ENCODE results near the gene REEP3. TPM values are rescaled to one million over a fixed set of nuclear protein-coding genes. Genes with fewer than 3 reads are reported as not detected.

Gene REEP3
- total and polyA plus RNA-seq, 7 experiments from 2014 or later = 1.6 to 21.6 (median 8.1) TPM

GRCh38 chr10:63670291-63670898, 149.2 kb downstream of the REEP3 start:
- no peak overlapping the region for H3K4me3 Mint-ChIP-seq
- intact Hi-C loops (cut with micrococcal nuclease) = no loop called here
- ATAC-seq (no peak), DNase-seq (no peak)
- H3K4me1 Mint-ChIP-seq = no peaks in the 10 kb centered on the region
- no peak overlapping the region for H3K27ac Mint-ChIP-seq
- Histone ChIP-seq H3K27me3 (ENCODE audit: control insufficient read depth in 2 of 2, insufficient read depth in 2 of 2, low read length in 2 of 2) (no peaks in the 10 kb centered on the region), H3K27ac (ENCODE audit: low read depth, low read length) (no peak overlapping the region), H3K4me1 (ENCODE audit: control insufficient read depth in 2 of 2, insufficient read depth in 2 of 2, low read length in 2 of 2) (no peaks in the 10 kb centered on the region), H3K36me3 (ENCODE audit: control insufficient read depth in 2 of 3, insufficient read depth in 3 of 3, low read length in 3 of 3) (no peaks in the 10 kb centered on the region), H3K4me3 (ENCODE audit: low read length) (no peak overlapping the region), H3K9me3 (ENCODE audit: control insufficient read depth in 2 of 3, low read length in 3 of 3) (no peaks in the 10 kb centered on the region)
- no peaks in the 10 kb centered on the region for H3K36me3 Mint-ChIP-seq
- H3K27me3 Mint-ChIP-seq = peaks cover 0 to 17% (median 0%) of the 10 kb centered on the region in 5 donors
- H3K9me3 Mint-ChIP-seq = no peaks in the 10 kb centered on the region
- ChIA-PET CTCF (no interaction called here), POLR2A (no interaction called here)

GRCh38 chr10:63671317-63671937, 150.2 kb downstream of the REEP3 start:
- no peaks in the 10 kb centered on the region for H3K36me3 Mint-ChIP-seq
- Histone ChIP-seq H3K4me1 (ENCODE audit: control insufficient read depth in 2 of 2, insufficient read depth in 2 of 2, low read length in 2 of 2) (no peaks in the 10 kb centered on the region), H3K9me3 (ENCODE audit: control insufficient read depth in 2 of 3, low read length in 3 of 3) (no peaks in the 10 kb centered on the region), H3K27ac (ENCODE audit: low read depth, low read length) (no peak overlapping the region), H3K36me3 (ENCODE audit: control insufficient read depth in 2 of 3, insufficient read depth in 3 of 3, low read length in 3 of 3) (no peaks in the 10 kb centered on the region), H3K27me3 (ENCODE audit: control insufficient read depth in 2 of 2, insufficient read depth in 2 of 2, low read length in 2 of 2) (no peaks in the 10 kb centered on the region), H3K4me3 (ENCODE audit: low read length) (no peak overlapping the region)
- H3K27me3 Mint-ChIP-seq = peaks cover 0 to 13% (median 0%) of the 10 kb centered on the region in 5 donors
- ChIA-PET CTCF (no interaction called here), POLR2A (interaction anchor here (0.5 kb wide), 1 partner anchor 410 kb away, joined by 3 read pairs; no protein-coding TSS in a partner anchor)
- no peaks in the 10 kb centered on the region for H3K4me1 Mint-ChIP-seq
- intact Hi-C loops (cut with micrococcal nuclease) = no loop called here
- no peak overlapping the region for H3K4me3 Mint-ChIP-seq
- H3K27ac Mint-ChIP-seq = no peak overlapping the region
- no peaks in the 10 kb centered on the region for H3K9me3 Mint-ChIP-seq
- DNase-seq = no peak
- no peak for ATAC-seq

GRCh38 chr10:63672491-63672890, 151.3 kb downstream of the REEP3 start:
- Mint-ChIP-seq H3K9me3 (no peaks in the 10 kb centered on the region), H3K4me3 (no peak overlapping the region), H3K27me3 (peaks cover 0 to 13% (median 0%) of the 10 kb centered on the region in 5 donors), H3K27ac (no peak overlapping the region), H3K4me1 (no peaks in the 10 kb centered on the region), H3K36me3 (no peaks in the 10 kb centered on the region)
- ChIA-PET CTCF (no interaction called here), POLR2A (no interaction called here)
- intact Hi-C loops (cut with micrococcal nuclease) = no loop called here
- Histone ChIP-seq H3K27ac (ENCODE audit: low read depth, low read length) (no peak overlapping the region), H3K4me1 (ENCODE audit: control insufficient read depth in 2 of 2, insufficient read depth in 2 of 2, low read length in 2 of 2) (no peaks in the 10 kb centered on the region), H3K4me3 (ENCODE audit: low read length) (no peak overlapping the region), H3K9me3 (ENCODE audit: control insufficient read depth in 2 of 3, low read length in 3 of 3) (no peaks in the 10 kb centered on the region), H3K27me3 (ENCODE audit: control insufficient read depth in 2 of 2, insufficient read depth in 2 of 2, low read length in 2 of 2) (no peaks in the 10 kb centered on the region), H3K36me3 (ENCODE audit: control insufficient read depth in 2 of 3, insufficient read depth in 3 of 3, low read length in 3 of 3) (no peaks in the 10 kb centered on the region)
- ATAC-seq = no peak
- DNase-seq = no peak

DNA sequence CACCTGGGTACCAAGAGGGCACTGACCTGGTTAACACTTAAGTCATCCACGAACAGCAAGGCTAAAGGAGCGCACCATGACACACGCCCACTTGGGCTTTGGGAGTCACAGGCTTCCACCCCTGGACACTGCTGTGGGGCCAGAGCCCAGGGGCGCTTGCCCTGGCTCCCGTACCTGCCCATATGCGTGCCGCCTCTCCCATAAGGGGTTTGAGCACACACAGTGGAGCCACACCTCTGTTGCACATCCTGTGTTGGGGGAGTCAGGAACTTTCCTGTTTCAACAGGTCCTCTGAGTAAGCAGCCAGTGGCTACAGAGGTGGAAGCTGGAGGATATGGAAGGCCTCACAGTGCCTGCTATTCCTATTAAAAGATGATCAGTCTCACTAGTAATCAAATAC, 152.0 kb downstream of the REEP3 start:
- no peaks in the 10 kb centered on the region for H3K4me1 Mint-ChIP-seq
- CTCF ChIA-PET = no interaction called here
- no peaks in the 10 kb centered on the region for H3K9me3 Mint-ChIP-seq
- Histone ChIP-seq H3K4me3 (ENCODE audit: low read length) (no peak overlapping the region), H3K9me3 (ENCODE audit: control insufficient read depth in 2 of 3, low read length in 3 of 3) (no peaks in the 10 kb centered on the region), H3K4me1 (ENCODE audit: control insufficient read depth in 2 of 2, insufficient read depth in 2 of 2, low read length in 2 of 2) (no peaks in the 10 kb centered on the region), H3K36me3 (ENCODE audit: control insufficient read depth in 2 of 3, insufficient read depth in 3 of 3, low read length in 3 of 3) (no peaks in the 10 kb centered on the region), H3K27ac (ENCODE audit: low read depth, low read length) (no peak overlapping the region), H3K27me3 (ENCODE audit: control insufficient read depth in 2 of 2, insufficient read depth in 2 of 2, low read length in 2 of 2) (no peaks in the 10 kb centered on the region)
- peaks cover 0 to 13% (median 0%) of the 10 kb centered on the region in 5 donors for H3K27me3 Mint-ChIP-seq
- no peak overlapping the region for H3K27ac Mint-ChIP-seq
- POLR2A ChIA-PET = no interaction called here
- H3K4me3 Mint-ChIP-seq = no peak overlapping the region
- H3K36me3 Mint-ChIP-seq = no peaks in the 10 kb centered on the region
- DNase-seq = no peak
- ATAC-seq = no peak
- intact Hi-C loops (cut with micrococcal nuclease) = no loop called here

- H3K27ac ChIP-seq (ENCODE audit: low read depth, low read length) = no peak overlapping the region
- intact Hi-C loops (cut with micrococcal nuclease) = no loop called here
- Mint-ChIP-seq H3K4me3 (no peak overlapping the region), H3K4me1 (no peaks in the 10 kb centered on the region), H3K27me3 (peaks cover 0 to 15% (median 0%) of the 10 kb centered on the region in 5 donors), H3K9me3 (no peaks in the 10 kb centered on the region), H3K27ac (no peak overlapping the region), H3K36me3 (no peaks in the 10 kb centered on the region)
- H3K27me3 ChIP-seq (ENCODE audit: control insufficient read depth in 2 of 2, insufficient read depth in 2 of 2, low read length in 2 of 2) = no peaks in the 10 kb centered on the region
- H3K36me3 ChIP-seq (ENCODE audit: control insufficient read depth in 2 of 3, insufficient read depth in 3 of 3, low read length in 3 of 3) = no peaks in the 10 kb centered on the region
- H3K4me1 ChIP-seq (ENCODE audit: control insufficient read depth in 2 of 2, insufficient read depth in 2 of 2, low read length in 2 of 2) = no peaks in the 10 kb centered on the region
- H3K4me3 ChIP-seq (ENCODE audit: low read length) = no peak overlapping the region
- DNase-seq = no peak
- H3K9me3 ChIP-seq (ENCODE audit: control insufficient read depth in 2 of 3, low read length in 3 of 3) = no peaks in the 10 kb centered on the region
- ChIA-PET POLR2A (no interaction called here), CTCF (no interaction called here)
- ATAC-seq = no peak
Observed at GRCh38 chr10:63673846-63674245, 152.6 kb downstream of the REEP3 start.

Other genes with a start within 250 kb of the REEP3 start
- 100 to 1,000 TPM in 4 of 5 experiments, 10 to 100 TPM in 1; 67.6 to 331 (median 137) TPM for gene JMJD1C, start 55.4 kb upstream of the REEP3 start, total RNA-seq
- 10 to 100 TPM; 59.0 to 68.4 TPM for gene JMJD1C, start 55.4 kb upstream of the REEP3 start, polyA plus RNA-seq